ENCODE results near the gene PPP1R12B.

The PPP1R12B gene

DNA sequence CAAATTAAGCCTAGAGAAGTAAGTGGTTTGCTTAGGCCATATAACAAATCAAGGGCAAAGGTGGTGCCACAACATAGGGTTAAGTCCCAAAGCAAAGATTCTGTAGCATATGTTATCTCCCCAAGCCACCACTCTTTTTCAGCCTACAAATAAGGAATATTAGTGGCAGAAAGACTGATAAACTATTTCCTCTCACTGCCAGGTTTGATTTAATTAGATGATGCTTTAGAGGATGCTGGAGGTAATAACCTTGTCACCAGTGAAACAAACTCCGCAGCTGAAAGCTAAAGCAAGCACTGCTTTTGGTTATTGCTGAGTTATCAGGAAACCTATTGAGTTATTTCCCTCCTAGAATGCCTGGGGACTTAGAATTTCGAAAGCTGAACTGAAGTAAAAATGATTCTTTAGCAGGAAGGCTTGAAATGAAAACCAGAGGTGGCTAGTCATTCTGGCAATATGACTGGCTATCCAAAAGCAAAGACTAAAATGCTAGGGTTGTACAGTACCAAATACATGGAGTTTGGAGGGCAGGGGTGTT is 216.5 kb downstream of the PPP1R12B start:
- Mint-ChIP-seq H3K36me3 (ENCODE audit: low read depth) (peaks cover 11% of the 10 kb centered on the region), H3K4me3 (no peak overlapping the region), H3K4me1 (ENCODE audit: low read depth) (peaks cover 15% of the 10 kb centered on the region), H3K27ac (no peak overlapping the region), H3K9me3 (no peaks in the 10 kb centered on the region), H3K27me3 (ENCODE audit: low read depth) (no peaks in the 10 kb centered on the region)

- no peaks in the 10 kb centered on the region for H3K27me3 Mint-ChIP-seq (ENCODE audit: low read depth)
- H3K4me1 Mint-ChIP-seq (ENCODE audit: low read depth) = peaks cover 15% of the 10 kb centered on the region
- H3K36me3 Mint-ChIP-seq (ENCODE audit: low read depth) = peaks cover 11% of the 10 kb centered on the region
- no peak overlapping the region for H3K4me3 Mint-ChIP-seq
- no peaks in the 10 kb centered on the region for H3K9me3 Mint-ChIP-seq
- H3K27ac Mint-ChIP-seq = no peak overlapping the region
Measured at GRCh38 chr1:202565890-202566602, 217.5 kb downstream of the PPP1R12B start.

DNA sequence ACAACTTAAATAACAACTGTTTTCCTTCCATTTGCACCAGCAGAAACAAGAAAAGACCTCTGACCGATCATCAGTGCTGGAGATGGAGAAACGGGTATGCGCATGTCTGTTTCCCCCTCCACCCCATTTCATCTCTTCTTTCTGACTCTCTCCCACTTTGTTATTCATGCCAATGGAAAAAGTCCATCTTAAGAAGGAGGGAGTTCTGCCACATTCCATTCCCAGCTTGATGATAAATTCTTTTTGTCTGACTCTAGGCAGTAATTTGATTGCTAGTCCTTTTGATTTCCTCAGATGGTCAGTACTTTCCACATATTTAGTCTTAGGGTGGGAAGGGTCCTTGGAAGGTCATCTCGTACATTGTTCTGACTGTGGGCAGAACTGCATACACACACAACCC is 219.2 kb downstream of the PPP1R12B start:
- H3K36me3 Mint-ChIP-seq (ENCODE audit: low read depth) = peaks cover 11% of the 10 kb centered on the region
- H3K4me1 Mint-ChIP-seq (ENCODE audit: low read depth) = peaks cover 9% of the 10 kb centered on the region
- no peak overlapping the region for H3K4me3 Mint-ChIP-seq
- H3K27ac Mint-ChIP-seq = no peak overlapping the region
- H3K27me3 Mint-ChIP-seq (ENCODE audit: low read depth) = no peaks in the 10 kb centered on the region
- no peaks in the 10 kb centered on the region for H3K9me3 Mint-ChIP-seq

DNA sequence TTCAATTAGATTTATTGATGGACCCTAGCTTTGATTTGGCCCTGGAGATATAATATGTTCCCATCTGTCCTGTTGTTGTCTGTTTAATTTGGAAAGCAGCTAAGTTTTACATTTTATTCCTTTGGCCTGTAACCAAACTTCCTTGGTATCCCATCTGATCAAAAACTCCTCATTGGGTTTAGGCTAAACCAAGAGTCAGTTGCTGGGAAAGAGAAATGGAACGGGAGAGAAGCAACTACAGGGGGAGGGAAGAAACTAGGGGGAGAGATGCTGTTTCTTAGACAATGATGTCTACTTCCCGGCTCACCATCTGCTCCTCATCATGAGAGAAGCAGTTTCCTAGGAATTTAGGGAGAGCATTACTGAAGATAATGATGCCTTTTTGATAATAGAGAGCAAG is 219.9 kb downstream of the PPP1R12B start:
- Mint-ChIP-seq H3K9me3 (no peaks in the 10 kb centered on the region), H3K4me3 (no peak overlapping the region), H3K4me1 (ENCODE audit: low read depth) (peaks cover 9% of the 10 kb centered on the region), H3K27ac (no peak overlapping the region), H3K36me3 (ENCODE audit: low read depth) (peaks cover 11% of the 10 kb centered on the region), H3K27me3 (ENCODE audit: low read depth) (no peaks in the 10 kb centered on the region)

DNA sequence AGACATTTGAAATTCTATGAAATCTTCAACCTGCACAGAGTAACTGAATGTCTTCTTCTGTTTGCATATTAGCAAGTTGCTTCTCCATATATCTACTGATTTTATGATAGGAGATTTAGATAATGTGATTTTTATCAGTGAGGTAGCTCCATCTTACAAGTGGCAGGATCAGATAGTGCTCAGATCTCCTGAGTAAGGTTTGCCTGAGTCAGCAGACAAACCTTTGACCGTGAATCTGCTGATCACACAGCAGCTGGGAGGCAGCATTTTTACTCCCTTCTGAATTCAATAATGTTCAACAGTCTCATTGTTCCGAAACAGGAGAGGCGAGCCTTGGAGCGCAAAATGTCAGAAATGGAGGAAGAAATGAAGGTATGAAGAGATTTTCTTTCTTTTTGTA is 220.3 kb downstream of the PPP1R12B start:
- Mint-ChIP-seq H3K4me1 (ENCODE audit: low read depth) (peaks cover 9% of the 10 kb centered on the region), H3K27ac (no peak overlapping the region), H3K36me3 (ENCODE audit: low read depth) (peaks cover 11% of the 10 kb centered on the region), H3K9me3 (no peaks in the 10 kb centered on the region), H3K27me3 (ENCODE audit: low read depth) (no peaks in the 10 kb centered on the region), H3K4me3 (no peak overlapping the region)

- H3K4me1 Mint-ChIP-seq (ENCODE audit: low read depth) = peaks cover 9% of the 10 kb centered on the region
- no peaks in the 10 kb centered on the region for H3K27me3 Mint-ChIP-seq (ENCODE audit: low read depth)
- H3K36me3 Mint-ChIP-seq (ENCODE audit: low read depth) = peaks cover 7% of the 10 kb centered on the region
- no peak overlapping the region for H3K27ac Mint-ChIP-seq
- H3K9me3 Mint-ChIP-seq = no peaks in the 10 kb centered on the region
- H3K4me3 Mint-ChIP-seq = no peak overlapping the region
Measured at GRCh38 chr1:202569393-202570322, 221.2 kb downstream of the PPP1R12B start.

DNA sequence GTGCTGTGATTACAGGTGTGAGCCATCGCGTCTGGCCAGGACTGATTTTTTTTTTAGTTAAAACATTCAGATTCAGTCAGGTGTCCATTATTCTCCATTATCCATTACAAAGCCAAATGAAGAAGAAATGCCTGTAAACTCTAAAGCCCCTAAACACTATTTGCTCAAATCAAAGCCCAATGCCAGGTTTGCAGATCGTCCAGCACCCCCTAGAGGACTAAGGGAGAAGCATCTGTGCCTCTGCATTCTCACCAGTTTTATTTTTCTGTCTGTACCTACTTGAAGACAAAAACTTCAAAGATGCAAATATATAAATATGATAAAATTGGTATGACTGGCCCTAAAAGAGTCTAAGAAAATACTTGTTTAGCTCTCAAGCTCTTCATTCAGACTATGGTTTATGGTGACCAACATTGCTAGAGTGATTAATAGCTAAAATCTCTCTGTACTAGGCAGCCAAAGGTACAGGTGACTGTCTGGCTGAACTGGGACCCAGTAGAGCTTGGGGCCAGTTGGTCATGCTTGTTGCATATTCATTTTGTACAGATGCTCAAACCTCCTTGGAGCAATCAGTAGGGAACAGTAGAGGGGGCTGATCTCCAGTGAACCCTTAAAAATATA is 223.3 kb downstream of the PPP1R12B start:
- no peaks in the 10 kb centered on the region for H3K9me3 Mint-ChIP-seq
- H3K36me3 Mint-ChIP-seq (ENCODE audit: low read depth) = peaks cover 7% of the 10 kb centered on the region
- no peaks in the 10 kb centered on the region for H3K27me3 Mint-ChIP-seq (ENCODE audit: low read depth)
- H3K27ac Mint-ChIP-seq = no peak overlapping the region
- no peak overlapping the region for H3K4me3 Mint-ChIP-seq
- peaks cover 3% of the 10 kb centered on the region for H3K4me1 Mint-ChIP-seq (ENCODE audit: low read depth)

- Mint-ChIP-seq H3K4me3 (no peak overlapping the region), H3K27ac (no peak overlapping the region), H3K9me3 (no peaks in the 10 kb centered on the region), H3K4me1 (ENCODE audit: low read depth) (no peaks in the 10 kb centered on the region), H3K27me3 (ENCODE audit: low read depth) (no peaks in the 10 kb centered on the region), H3K36me3 (ENCODE audit: low read depth) (peaks cover 7% of the 10 kb centered on the region)
Measured at GRCh38 chr1:202572867-202573266, 224.4 kb downstream of the PPP1R12B start.

- H3K9me3 Mint-ChIP-seq = no peaks in the 10 kb centered on the region
- H3K4me3 Mint-ChIP-seq = no peak overlapping the region
- peaks cover 1% of the 10 kb centered on the region for H3K36me3 Mint-ChIP-seq (ENCODE audit: low read depth)
- no peak overlapping the region for H3K27ac Mint-ChIP-seq
- no peaks in the 10 kb centered on the region for H3K27me3 Mint-ChIP-seq (ENCODE audit: low read depth)
- no peaks in the 10 kb centered on the region for H3K4me1 Mint-ChIP-seq (ENCODE audit: low read depth)
Measured at GRCh38 chr1:202575918-202576653, 227.6 kb downstream of the PPP1R12B start.

DNA sequence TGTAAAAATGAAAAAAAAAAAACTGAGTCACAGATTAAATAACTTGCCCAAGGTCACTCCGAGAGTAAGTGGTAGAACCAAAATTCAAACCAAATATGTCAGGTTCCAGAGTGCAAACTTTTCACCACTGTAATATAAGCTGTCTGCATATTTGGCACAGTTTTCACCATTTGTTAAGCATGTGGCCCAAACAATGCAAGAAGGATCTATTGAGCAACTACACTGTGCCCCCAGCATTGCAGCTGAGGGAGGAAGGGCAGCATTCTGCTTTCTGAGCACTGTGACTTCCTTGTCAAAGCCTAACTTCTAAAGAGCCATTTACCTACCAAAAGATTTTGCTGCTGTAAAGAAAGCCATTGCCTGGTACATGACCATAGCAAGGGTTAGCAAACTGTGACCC is 228.3 kb downstream of the PPP1R12B start:
- H3K36me3 Mint-ChIP-seq (ENCODE audit: low read depth) = peaks cover 2% of the 10 kb centered on the region
- H3K27ac Mint-ChIP-seq = no peak overlapping the region
- H3K4me3 Mint-ChIP-seq = no peak overlapping the region
- H3K4me1 Mint-ChIP-seq (ENCODE audit: low read depth) = no peaks in the 10 kb centered on the region
- no peaks in the 10 kb centered on the region for H3K27me3 Mint-ChIP-seq (ENCODE audit: low read depth)
- H3K9me3 Mint-ChIP-seq = no peaks in the 10 kb centered on the region

DNA sequence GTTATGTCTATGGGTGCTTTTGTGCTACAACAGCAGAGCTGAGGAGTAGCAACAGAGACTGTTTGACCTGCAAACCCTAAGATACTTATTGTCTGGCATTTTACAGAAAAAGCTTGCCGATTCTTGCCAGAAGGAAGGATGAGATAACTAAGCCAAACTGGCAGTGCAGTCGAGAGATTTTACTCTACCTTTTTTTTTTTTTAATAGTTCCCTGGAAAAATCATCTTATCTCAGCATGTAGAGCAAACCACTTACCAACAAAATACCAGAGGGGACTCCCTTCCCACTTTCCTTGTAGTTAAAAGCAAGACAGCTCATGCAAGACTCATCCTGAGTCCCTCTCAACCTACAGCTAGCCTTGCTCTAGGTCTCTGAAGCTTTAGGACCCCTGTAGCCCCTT is 228.9 kb downstream of the PPP1R12B start:
- Mint-ChIP-seq H3K36me3 (ENCODE audit: low read depth) (peaks cover 4% of the 10 kb centered on the region), H3K27ac (no peak overlapping the region), H3K4me1 (ENCODE audit: low read depth) (no peaks in the 10 kb centered on the region)

GRCh38 chr1:202578001-202578504 is 229.6 kb downstream of the PPP1R12B start:
- no peaks in the 10 kb centered on the region for H3K4me1 Mint-ChIP-seq (ENCODE audit: low read depth)
- peaks cover 4% of the 10 kb centered on the region for H3K36me3 Mint-ChIP-seq (ENCODE audit: low read depth)
- no peak overlapping the region for H3K4me3 Mint-ChIP-seq
- H3K9me3 Mint-ChIP-seq = no peaks in the 10 kb centered on the region
- no peaks in the 10 kb centered on the region for H3K27me3 Mint-ChIP-seq (ENCODE audit: low read depth)
- H3K27ac Mint-ChIP-seq = no peak overlapping the region

More for the DNA sequence above, 228.9 kb downstream of the PPP1R12B start:
- no peak overlapping the region for H3K4me3 Mint-ChIP-seq
- no peaks in the 10 kb centered on the region for H3K27me3 Mint-ChIP-seq (ENCODE audit: low read depth)
- no peaks in the 10 kb centered on the region for H3K9me3 Mint-ChIP-seq

DNA sequence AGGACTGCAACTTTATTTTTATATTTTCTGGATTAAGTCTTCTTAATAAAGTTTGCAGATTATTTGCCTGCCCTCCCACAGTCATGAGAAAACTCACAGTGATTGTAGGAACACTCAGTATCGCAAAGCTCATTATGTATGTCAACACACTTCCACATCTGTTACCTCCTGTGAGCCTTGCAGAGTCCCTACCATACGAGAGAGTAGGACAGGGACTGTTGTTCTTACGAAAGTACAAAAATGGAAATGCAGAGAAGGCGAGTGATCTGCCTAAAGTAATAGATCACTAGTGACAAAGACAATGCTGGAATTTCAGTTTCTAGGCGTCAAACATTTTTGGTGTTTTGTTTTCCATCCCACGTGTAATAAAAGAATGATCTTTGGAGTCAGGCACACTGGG is 230.1 kb downstream of the PPP1R12B start:
- no peak overlapping the region for H3K4me3 Mint-ChIP-seq
- H3K27ac Mint-ChIP-seq = no peak overlapping the region
- peaks cover 4% of the 10 kb centered on the region for H3K36me3 Mint-ChIP-seq (ENCODE audit: low read depth)
- H3K9me3 Mint-ChIP-seq = no peaks in the 10 kb centered on the region
- H3K4me1 Mint-ChIP-seq (ENCODE audit: low read depth) = no peaks in the 10 kb centered on the region
- H3K27me3 Mint-ChIP-seq (ENCODE audit: low read depth) = no peaks in the 10 kb centered on the region

GRCh38 chr1:202579806-202580205 is 231.3 kb downstream of the PPP1R12B start:
- Mint-ChIP-seq H3K4me1 (ENCODE audit: low read depth) (no peaks in the 10 kb centered on the region), H3K4me3 (no peak overlapping the region), H3K27ac (no peak overlapping the region), H3K9me3 (no peaks in the 10 kb centered on the region), H3K36me3 (ENCODE audit: low read depth) (peaks cover 4% of the 10 kb centered on the region), H3K27me3 (ENCODE audit: low read depth) (no peaks in the 10 kb centered on the region)

Measured in T-helper 1 cell treated with Interleukin-12 subunit alpha and Interleukin-12 subunit beta and Interleukin-4 antibody, amounts not matched to agents 30 μg/mL and 1 μg/mL, for 36 hours (primary cell).